GM23338 (cell line): ENCODE measurements around the gene MRPL20. TPM values are rescaled to one million over a fixed set of nuclear protein-coding genes. Genes with fewer than 3 reads are reported as not detected.
A peak's percentile ranks its signal among the peaks of the same experiment; 100 is the strongest.

Experiments used
- ATAC-seq: fragments of 200-7000 bp; cut with Tn5 transposase; 3 replicates; pipeline ENCODE4 v1.9.1; 2020
- DNase-seq: peaks from one replicate; pipeline ENCODE4 v3.0.0-alpha.2; 2015; ENCODE audit warnings: low spot score
- H2AFZ ChIP-seq: fragments of 200-600 bp; sonication (generic); 2 replicates; pipeline ENCODE4 v1.8.0; 2016; ENCODE audit warnings: antibody characterized with exemption, mild to moderate bottlenecking, moderate library complexity
- H3F3A ChIP-seq: fragments of 200-600 bp; sonication (generic); replicated peaks from 2 replicates; pipeline ENCODE4 v1.8.0; 2017; ENCODE audit warnings: antibody characterized with exemption, mixed run types, low read depth
- H3K27ac ChIP-seq: fragments of 200-600 bp; sonication (generic); 2 replicates; pipeline ENCODE4 v1.6.1; 2016; ENCODE audit warnings: low read depth
- H3K27me3 ChIP-seq: fragments of 200-600 bp; sonication (generic); 2 replicates; pipeline ENCODE4 v1.8.0; 2016; ENCODE audit warnings: mild to moderate bottlenecking, mixed run types, moderate library complexity; ENCODE audit not compliant: insufficient read depth
- H3K36me3 ChIP-seq: fragments of 200-600 bp; sonication (generic); 2 replicates; pipeline ENCODE4 v1.8.0; 2016; ENCODE audit warnings: mild to moderate bottlenecking; ENCODE audit not compliant: insufficient read depth
- H3K4me1 ChIP-seq: fragments of 200-600 bp; sonication (generic); 2 replicates; pipeline ENCODE4 v1.8.0; 2016; ENCODE audit warnings: mild to moderate bottlenecking, moderate library complexity; ENCODE audit not compliant: insufficient read depth
- H3K4me2 ChIP-seq: fragments of 200-600 bp; sonication (generic); 2 replicates; pipeline ENCODE4 v1.7.1; 2017; ENCODE audit warnings: mixed run types
- H3K4me3 ChIP-seq: fragments of 200-600 bp; sonication (generic); 2 replicates; pipeline ENCODE4 v1.6.1; 2016; ENCODE audit warnings: mixed run types
- H3K79me2 ChIP-seq: fragments of 200-600 bp; sonication (generic); replicated peaks from 2 replicates; pipeline ENCODE4 v1.8.0; 2017; ENCODE audit warnings: mild to moderate bottlenecking; ENCODE audit not compliant: insufficient read depth
- H3K9me2 ChIP-seq: fragments of 200-600 bp; sonication (generic); 2 replicates; pipeline ENCODE4 v1.8.0; 2017; ENCODE audit not compliant: insufficient read depth
- H4K20me1 ChIP-seq: fragments of 200-600 bp; sonication (generic); replicated peaks from 2 replicates; pipeline ENCODE4 v1.8.0; 2017; ENCODE audit warnings: mild to moderate bottlenecking; ENCODE audit not compliant: insufficient read depth
- H3K27ac Mint-ChIP-seq: 2 replicates; pipeline ENCODE4 v1.8.0; 2020; ENCODE audit warnings: inconsistent platforms, mild to moderate bottlenecking, moderate library complexity, mixed read lengths
- H3K27me3 Mint-ChIP-seq: 3 replicates; pipeline ENCODE4 v1.8.0; 2022; ENCODE audit warnings: low read depth, mild to moderate bottlenecking, moderate library complexity, mixed read lengths, inconsistent platforms; ENCODE audit not compliant: insufficient read depth, poor library complexity
- H3K36me3 Mint-ChIP-seq: 3 replicates; pipeline ENCODE4 v1.8.0; 2021; ENCODE audit warnings: low read depth, mild to moderate bottlenecking, inconsistent platforms, moderate library complexity, mixed read lengths
- H3K4me1 Mint-ChIP-seq: 3 replicates; pipeline ENCODE4 v1.8.0; 2020; ENCODE audit warnings: mild to moderate bottlenecking, inconsistent platforms, mixed read lengths
- H3K4me3 Mint-ChIP-seq: 3 replicates; pipeline ENCODE4 v1.8.0; 2021; ENCODE audit warnings: moderate library complexity, mild to moderate bottlenecking, inconsistent platforms, mixed read lengths
- H3K9me3 Mint-ChIP-seq: 3 replicates; pipeline ENCODE4 v1.8.0; 2020; ENCODE audit warnings: moderate library complexity, mild to moderate bottlenecking, inconsistent platforms, mixed read lengths
- CREB1 ChIP-seq: fragments of 250-450 bp; sonication (Bioruptor Pico); IDR thresholded peaks from 2 replicates; pipeline ENCODE4 v1.5.0; 2020; ENCODE audit warnings: low read depth, mild to moderate bottlenecking, moderate library complexity
- ETS1 ChIP-seq: IDR thresholded peaks from 2 replicates; pipeline ENCODE4 v1.6.1; 2016; ENCODE audit warnings: antibody characterized with exemption
- POLR2AphosphoS5 ChIP-seq: IDR thresholded peaks from 2 replicates; pipeline ENCODE4 v1.6.1; 2016; ENCODE audit warnings: antibody characterized with exemption, low read depth
- REST ChIP-seq: IDR thresholded peaks from one replicate; pipeline ENCODE4 v1.6.1; 2018; ENCODE audit warnings: antibody characterized with exemption; ENCODE audit not compliant: unreplicated experiment
- ZNF462 ChIP-seq: fragments of 250-450 bp; sonication (Bioruptor Pico); IDR thresholded peaks from 2 replicates; pipeline ENCODE4 v1.5.0; 2020; ENCODE audit warnings: mild to moderate bottlenecking, moderate library complexity
- long read RNA-seq: library from polyadenylated mRNA; unstranded; transcript quantifications from one replicate; pipeline ENCODE4 v2.0.0, GENCODE V29; 2020; ENCODE audit not compliant: unreplicated experiment
- polyA plus RNA-seq: library from polyadenylated mRNA; unstranded; fragments of >200 nt; fragmentation: Nextera tagmentation; extraction: Ambion mirVana; gene quantifications from 2 replicates; pipeline ENCODE4 v1.2.1, GENCODE V29; 2016
- total RNA-seq: library from RNA; depleted of rRNA; stranded (reverse); fragments of >200 nt; shearing (Covaris generic); gene quantifications from 2 replicates; pipeline ENCODE4 v1.2.3, GENCODE V29; 2014; rRNA removed

The MRPL20 gene
- total RNA-seq = 158 and 173 TPM in 2 replicates
- 319 and 344 TPM in 2 replicates for polyA plus RNA-seq
- long read RNA-seq, transcript MRPL20-201 (4 exons, 721 nt) = major isoform, 66 of 68 reads
- long read RNA-seq, partial matches to known transcripts = 0 of 68 reads
- long read RNA-seq, other reads (novel, unspliced or antisense) = 2 of 68 reads

GRCh38 chr1:1406821-1407635 lies at the start of gene MRPL20:
Gene MRPL20 (minus strand): TSS chr1:1407293. CDS start chr1:1407217, 76 bp downstream.
- peaks cover 48% of the 10 kb centered on the region for H3K79me2 ChIP-seq
- peaks cover 25% of the 10 kb centered on the region for H3K27me3 Mint-ChIP-seq
- peak within 1 kb of the TSS; percentile 76; the same call in 1 of the 2 replicates for H2AFZ ChIP-seq

More at GRCh38 chr1:1406821-1407635, at the start of gene MRPL20:
- Mint-ChIP-seq H3K36me3 (peaks cover 73% of the 10 kb centered on the region), H3K27ac (peak within 1 kb of the TSS; percentile 91), H3K4me3 (peak within 1 kb of the TSS; percentile 93), H3K4me1 (peaks cover 41% of the 10 kb centered on the region), H3K9me3 (peaks cover 9% of the 10 kb centered on the region)
- Histone ChIP-seq H4K20me1 (peaks cover 16% of the 10 kb centered on the region), H3K36me3 (peaks cover 32% of the 10 kb centered on the region), H3K4me1 (peaks cover 39% of the 10 kb centered on the region), H3K27me3 (no peaks in the 10 kb centered on the region), H3K27ac (peak within 1 kb of the TSS; percentile 100), H3F3A (peaks cover 56% of the 10 kb centered on the region), H3K4me3 (peak within 1 kb of the TSS; percentile 98), H3K9me2 (no peaks in the 10 kb centered on the region), H3K4me2 (peak within 1 kb of the TSS; percentile 75)
- DNase-seq (peak; percentile 96), ATAC-seq (peak; percentile 83)
- no peak for TF ChIP-seq ZNF462 (CRISPR knock-in tag)
- TF ChIP-seq POLR2AphosphoS5 = peak; percentile 98
- TF ChIP-seq ETS1 = peak; percentile 98
- peak; percentile 28 for TF ChIP-seq REST
- 0 out of 2 replicates have a peak, but pooled peaks have one; percentile 54 for TF ChIP-seq CREB1 (CRISPR knock-in tag)
